Natural killer cell (primary cell): Measurements from ENCODE around the gene UBE2QL1. TPM values are rescaled to one million over a fixed set of nuclear protein-coding genes. Genes with fewer than 3 reads are reported as not detected.

ENCODE experiments used
- ATAC-seq, 3 donors: fragments of 150-1000 bp in 2 of 3; fragments of 200-7000 bp in 1 of 3; cut with Tn5 transposase; 1 replicate in 1 of 3; 2 replicates in 2 of 3; pipeline ENCODE4 v1.10.0; 2021; ENCODE audit warnings: mild to moderate bottlenecking in 2 of 3, moderate library complexity in 2 of 3
- DNase-seq, 2 donors: peaks; one replicate each; pipeline versions ENCODE4 v3.0.0 to v3.0.0-alpha.2; 2013 to 2021; ENCODE audit warnings: mixed read lengths in 1 of 2
- H3K27ac ChIP-seq: one replicate; pipeline ENCODE4 v1.5.1; 2013; ENCODE audit warnings: mild to moderate bottlenecking, low read length
- H3K27me3 ChIP-seq: one replicate; pipeline ENCODE4 v1.6.1; 2013; ENCODE audit warnings: low read length; ENCODE audit not compliant: control insufficient read depth, insufficient read depth
- H3K36me3 ChIP-seq: one replicate; pipeline ENCODE4 v1.6.1; 2013; ENCODE audit warnings: low read length; ENCODE audit not compliant: control insufficient read depth, insufficient read depth
- H3K4me1 ChIP-seq: one replicate; pipeline ENCODE4 v1.6.1; 2013; ENCODE audit warnings: low read length; ENCODE audit not compliant: control insufficient read depth, insufficient read depth
- H3K4me3 ChIP-seq: one replicate; pipeline ENCODE4 v1.5.1; 2013; ENCODE audit warnings: low read length
- H3K9me3 ChIP-seq: one replicate; pipeline ENCODE4 v1.6.1; 2013; ENCODE audit warnings: low read length; ENCODE audit not compliant: control insufficient read depth, insufficient read depth
- H3K27ac Mint-ChIP-seq, 2 donors: one replicate each; pipeline ENCODE4 v1.8.0; 2022; ENCODE audit warnings: mild to moderate bottlenecking in 2 of 2, mixed read lengths in 2 of 2, moderate library complexity in 1 of 2
- H3K27me3 Mint-ChIP-seq, 2 donors: one replicate each; pipeline ENCODE4 v1.8.0; 2022; ENCODE audit warnings: low read depth in 2 of 2, mixed read lengths in 2 of 2
- H3K36me3 Mint-ChIP-seq: one replicate; pipeline ENCODE4 v1.8.0; 2022; ENCODE audit warnings: mixed read lengths
- H3K4me1 Mint-ChIP-seq, 2 donors: one replicate each; pipeline ENCODE4 v1.8.0; 2022; ENCODE audit warnings: mixed read lengths in 2 of 2
- H3K4me3 Mint-ChIP-seq: one replicate; pipeline ENCODE4 v1.8.0; 2022; ENCODE audit warnings: mild to moderate bottlenecking, moderate library complexity, mixed read lengths
- H3K9me3 Mint-ChIP-seq, 2 donors: one replicate each; pipeline ENCODE4 v1.8.0; 2022; ENCODE audit warnings: mixed read lengths in 2 of 2
- CTCF ChIP-seq: fragments of 200-600 bp; IDR thresholded peaks from one replicate; pipeline ENCODE4 v1.8.0; 2022; ENCODE audit warnings: antibody characterized with exemption
- WGBS: methylation state at CpG from one replicate; pipeline ENCODE4 v1.1.7; 2013; ENCODE audit warnings: missing lambda C conversion rate; ENCODE audit not compliant: insufficient coverage; 5-methylcytosine and 5-hydroxymethylcytosine counted together
- intact Hi-C: fragments of 100-400 bp; cut with micrococcal nuclease; formaldehyde crosslinking; loops from one replicate; pipeline ENCODE4 v1.14.2; 2022
- total RNA-seq, 4 donors: library from RNA; stranded (reverse); fragments of 120-200 nt in 1 of 4; gene quantifications; one replicate each; pipeline versions ENCODE4 v1.2.3 to v1.2.4, GENCODE V29; 2013 to 2022

Gene UBE2QL1
- total RNA-seq, 3 donors from 2014 or later (not counting 1 experiment from before 2014, with no cell fraction given), result not detected

- 66% methylated on average over 2 of the region's 2 CpGs for WGBS
- Mint-ChIP-seq H3K27ac (no peak overlapping the region), H3K9me3 (no peaks in the 10 kb centered on the region), H3K36me3 (no peaks in the 10 kb centered on the region), H3K27me3 (peaks cover 33 to 53% of the 10 kb centered on the region in 2 donors), H3K4me1 (peaks cover 0 to 6% of the 10 kb centered on the region in 2 donors), H3K4me3 (no peak overlapping the region)
- Histone ChIP-seq H3K9me3 (no peaks in the 10 kb centered on the region), H3K36me3 (no peaks in the 10 kb centered on the region), H3K27ac (no peak overlapping the region), H3K4me3 (no peak overlapping the region), H3K4me1 (no peaks in the 10 kb centered on the region), H3K27me3 (peaks cover 7% of the 10 kb centered on the region)
- DNase-seq, result no peak
- no peak for ATAC-seq
- intact Hi-C loops, result no loop called here
- TF ChIP-seq CTCF, result no peak
Observed at GRCh38 chr5:6453937-6454560, 5.4 kb downstream of the UBE2QL1 start.

- Mint-ChIP-seq H3K27ac (no peak overlapping the region), H3K9me3 (no peaks in the 10 kb centered on the region), H3K4me1 (peaks cover 0 to under 1% of the 10 kb centered on the region in 2 donors), H3K4me3 (no peak overlapping the region), H3K36me3 (no peaks in the 10 kb centered on the region), H3K27me3 (peaks cover 28 to 47% of the 10 kb centered on the region in 2 donors)
- Histone ChIP-seq H3K9me3 (no peaks in the 10 kb centered on the region), H3K36me3 (no peaks in the 10 kb centered on the region), H3K27me3 (peaks cover 7% of the 10 kb centered on the region), H3K4me1 (no peaks in the 10 kb centered on the region), H3K27ac (no peak overlapping the region), H3K4me3 (no peak overlapping the region)
- no peak for ATAC-seq
- WGBS, result 81% methylated on average over 12 of the region's 12 CpGs
- no peak for DNase-seq
- TF ChIP-seq CTCF, result no peak
- intact Hi-C loops, result no loop called here
Observed at GRCh38 chr5:6454628-6455053, 6.0 kb downstream of the UBE2QL1 start.

- Histone ChIP-seq H3K9me3 (no peaks in the 10 kb centered on the region), H3K27ac (no peak overlapping the region), H3K27me3 (peaks cover 7% of the 10 kb centered on the region), H3K4me1 (no peaks in the 10 kb centered on the region), H3K36me3 (no peaks in the 10 kb centered on the region), H3K4me3 (no peak overlapping the region)
- ATAC-seq (no peak), DNase-seq (no peak)
- Mint-ChIP-seq H3K27me3 (peaks cover 17 to 37% of the 10 kb centered on the region in 2 donors), H3K9me3 (no peaks in the 10 kb centered on the region), H3K36me3 (no peaks in the 10 kb centered on the region), H3K27ac (no peak overlapping the region), H3K4me1 (no peaks in the 10 kb centered on the region), H3K4me3 (no peak overlapping the region)
- intact Hi-C loops, result no loop called here
- 85% methylated on average over 13 of the region's 13 CpGs for WGBS
- no peak for TF ChIP-seq CTCF
Observed at GRCh38 chr5:6455571-6456200, 7.0 kb downstream of the UBE2QL1 start.
